Measurements from ENCODE around the gene LRRK1.

The LRRK1 gene

DNA sequence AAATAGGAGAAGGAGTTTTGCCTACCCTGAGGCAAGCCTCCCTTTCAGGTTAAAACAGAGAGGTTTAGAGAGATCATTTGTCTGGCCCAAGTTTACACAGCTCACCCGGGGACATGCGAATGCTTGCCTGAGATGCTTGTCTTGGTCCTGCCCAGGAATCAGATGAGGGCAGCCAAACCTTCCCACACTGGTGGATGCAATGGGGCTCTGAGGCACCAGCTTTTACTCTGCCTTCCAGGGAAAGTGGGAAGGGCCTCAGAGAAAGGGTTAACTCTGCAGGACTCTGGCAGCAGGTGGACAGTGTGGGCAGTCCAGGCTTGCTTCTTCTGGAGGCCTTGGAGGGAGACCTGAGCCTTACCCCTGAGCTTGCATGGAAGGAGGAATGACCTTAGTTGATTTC, 90.0 kb downstream of the LRRK1 start:
- no peak for DNase-seq

DNA sequence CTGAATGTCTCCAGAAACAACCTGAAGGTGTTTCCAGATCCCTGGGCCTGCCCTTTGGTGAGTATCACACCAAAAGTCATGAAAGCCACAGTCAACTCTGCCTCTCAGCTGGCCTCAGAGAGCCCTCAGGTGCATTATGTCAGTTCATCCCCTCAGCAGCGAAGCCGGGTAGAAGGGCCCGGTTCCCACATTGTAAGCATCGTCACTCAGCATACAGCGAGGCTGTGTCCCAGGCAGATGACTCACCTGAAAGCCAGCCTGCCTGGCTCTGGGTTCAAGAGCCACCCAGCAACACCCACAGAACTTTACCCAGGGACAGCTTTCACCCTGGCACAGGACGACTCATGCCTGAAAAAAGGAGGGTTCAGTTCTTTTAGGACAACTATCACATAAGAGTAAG, 91.6 kb downstream of the LRRK1 start:
- DNase-seq = no peak

DNA sequence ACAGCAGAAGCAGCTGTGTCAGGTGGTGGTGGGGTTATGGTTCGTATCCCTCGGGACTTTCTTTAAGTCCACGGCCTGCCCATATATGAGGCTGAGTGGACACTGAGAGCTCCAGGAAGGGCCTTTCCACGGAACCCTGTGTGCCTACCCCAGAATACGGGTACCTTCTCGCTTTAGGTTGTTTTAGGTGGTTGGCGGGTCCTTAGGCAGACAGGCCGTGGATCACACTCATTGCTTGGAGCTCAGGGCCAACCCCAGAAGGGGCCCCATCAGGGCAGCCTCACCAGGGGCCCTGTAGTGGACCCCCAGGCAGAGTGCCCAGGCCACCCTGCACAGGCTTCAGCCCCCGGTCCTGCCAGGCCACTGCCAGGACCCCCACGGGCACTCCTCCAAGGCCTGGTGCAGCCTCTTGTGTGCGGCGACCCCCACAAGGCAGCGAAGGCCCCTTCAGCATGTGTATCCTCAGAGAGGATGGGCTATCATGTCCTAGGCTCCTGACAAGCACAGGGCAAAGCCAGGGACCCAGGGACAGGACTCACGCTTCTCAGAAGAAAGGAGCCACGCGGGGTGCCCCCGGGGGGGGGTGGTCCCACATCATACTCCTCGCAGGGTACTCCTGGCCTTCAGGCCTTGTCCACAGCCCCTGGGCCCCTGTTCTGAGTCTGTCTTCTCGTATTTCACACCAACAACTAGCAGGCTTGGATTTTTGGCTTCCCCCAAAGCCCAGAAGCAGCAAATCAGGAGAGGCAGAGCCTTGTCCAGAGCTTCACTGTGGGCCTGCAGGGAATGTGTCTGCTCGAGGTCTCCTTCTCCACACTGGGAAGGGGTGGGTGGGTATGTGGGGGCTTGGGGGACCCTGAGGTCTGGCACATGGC, 93.4 kb downstream of the LRRK1 start:
- no peak for DNase-seq

DNA sequence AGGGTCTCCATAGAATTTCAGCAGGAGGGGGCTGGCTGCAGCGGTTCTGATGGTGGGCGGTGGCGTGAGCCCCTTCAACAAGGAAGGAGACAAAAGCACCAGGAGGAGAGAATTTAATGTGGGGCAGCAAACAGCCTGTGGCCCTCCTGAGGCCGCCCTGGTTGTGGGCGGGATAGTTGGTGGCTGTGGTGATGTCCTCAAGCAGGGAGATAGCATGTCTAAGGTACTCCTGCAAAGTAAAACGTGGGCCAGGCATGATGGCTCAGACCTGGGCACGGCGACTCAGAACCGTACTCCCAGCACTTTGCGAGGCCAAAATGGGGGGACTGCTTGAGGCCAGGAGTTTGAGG, 94.0 kb downstream of the LRRK1 start:
- no peak for DNase-seq

DNA sequence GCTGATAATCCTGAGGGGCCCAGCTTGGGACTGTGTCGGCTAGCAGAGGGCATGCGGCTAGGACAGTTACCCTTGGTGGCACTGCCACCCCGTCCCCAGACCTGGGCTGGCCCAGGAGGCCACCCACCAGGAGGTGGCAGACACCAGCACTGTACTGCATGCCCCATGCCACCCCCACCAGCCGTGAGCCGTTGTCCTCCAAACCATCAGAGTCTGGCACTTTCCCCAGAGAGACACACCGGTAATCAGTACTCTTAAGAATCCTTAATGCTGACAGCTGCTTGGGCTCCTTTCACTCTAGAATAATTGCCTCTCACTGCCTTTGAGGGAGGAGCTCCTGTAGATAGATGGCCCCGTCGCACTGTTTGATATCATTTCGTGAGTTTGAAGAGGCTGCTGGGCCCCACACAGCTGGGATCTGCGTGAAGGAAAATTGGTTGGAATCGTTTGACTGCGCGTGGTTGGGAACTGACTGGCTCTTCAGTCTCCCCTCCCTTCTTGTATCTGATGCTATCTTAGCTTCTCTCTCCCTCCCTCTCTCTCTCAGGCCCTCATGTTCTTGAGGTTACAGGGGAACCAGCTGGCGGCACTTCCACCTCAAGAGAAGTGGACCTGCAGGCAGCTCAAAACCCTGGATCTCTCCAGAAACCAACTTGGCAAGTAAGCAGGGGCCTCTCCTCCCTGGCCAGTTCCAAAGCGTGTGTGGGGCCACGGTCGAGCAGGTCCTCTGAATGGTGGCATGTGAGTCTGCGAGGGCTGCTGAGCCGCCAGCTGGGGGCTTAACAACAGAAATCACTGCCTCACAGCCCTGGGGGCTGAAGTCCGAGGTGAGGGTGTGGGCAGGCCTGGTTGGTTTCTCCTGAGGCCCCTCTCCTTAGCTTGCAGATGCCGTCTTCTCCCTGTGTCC, 94.9 kb downstream of the LRRK1 start:
- DNase-seq = no peak

DNA sequence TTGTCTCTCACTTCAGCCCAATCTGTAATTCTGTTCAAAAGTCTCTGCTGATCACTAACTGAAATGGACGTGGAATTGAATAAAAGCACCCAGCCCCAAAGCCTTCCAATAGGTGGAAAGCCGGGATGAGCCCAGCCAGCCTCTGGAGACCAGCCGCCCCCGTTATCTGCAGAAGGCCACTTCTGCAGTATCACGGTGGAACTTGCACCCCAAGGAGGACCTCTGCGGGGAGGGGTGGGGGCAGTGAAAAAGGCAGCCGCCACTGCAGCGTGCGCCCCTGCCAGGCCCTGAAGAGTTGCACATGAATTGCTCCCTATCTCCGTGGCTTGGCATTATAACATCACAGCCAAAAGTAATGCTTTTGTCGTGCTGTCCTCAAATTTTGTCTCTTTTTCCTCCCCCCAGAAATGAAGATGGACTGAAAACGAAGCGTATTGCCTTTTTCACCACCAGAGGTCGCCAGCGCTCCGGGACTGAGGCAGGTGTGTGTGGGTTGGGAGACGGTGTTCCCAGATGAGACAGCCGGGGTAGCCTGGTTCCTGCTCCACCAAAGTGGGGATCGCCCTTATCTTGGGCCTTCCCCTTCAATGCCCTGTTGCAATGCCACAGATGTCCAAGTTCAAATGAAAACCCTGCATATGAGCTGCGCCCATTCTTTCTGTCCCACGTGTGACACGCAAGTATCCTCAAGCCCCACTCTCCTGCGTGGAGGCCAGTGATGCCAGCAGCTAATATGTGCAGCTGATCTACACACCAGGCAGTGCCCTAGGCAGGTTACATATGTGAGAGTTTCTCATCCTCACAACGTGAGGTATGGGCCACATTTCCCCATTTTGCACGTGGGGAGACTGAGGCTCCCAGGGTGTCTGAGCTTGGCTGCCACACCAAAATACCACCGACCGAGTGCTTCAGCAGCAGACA, 96.0 kb downstream of the LRRK1 start:
- peak; percentile 48 for DNase-seq

DNA sequence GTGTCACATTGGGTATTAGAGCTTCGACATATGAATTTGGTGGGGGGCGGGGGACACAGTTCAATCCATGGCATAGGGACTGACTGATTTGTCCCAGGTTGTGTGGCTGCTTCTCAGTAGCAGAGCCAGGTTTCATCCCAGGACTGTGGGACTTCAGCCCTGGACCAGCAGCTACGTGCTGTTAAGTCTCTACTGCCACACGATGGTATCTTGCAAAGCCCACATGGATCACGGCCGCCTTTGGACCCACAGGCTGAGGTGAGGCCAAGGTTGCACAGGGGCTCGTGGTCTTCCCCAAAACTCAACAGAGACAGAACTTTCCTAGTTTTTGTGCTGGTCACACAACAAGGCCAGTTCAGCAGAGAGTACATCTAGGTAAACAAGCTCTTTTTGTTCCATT, 97.4 kb downstream of the LRRK1 start:
- DNase-seq = no peak

DNA sequence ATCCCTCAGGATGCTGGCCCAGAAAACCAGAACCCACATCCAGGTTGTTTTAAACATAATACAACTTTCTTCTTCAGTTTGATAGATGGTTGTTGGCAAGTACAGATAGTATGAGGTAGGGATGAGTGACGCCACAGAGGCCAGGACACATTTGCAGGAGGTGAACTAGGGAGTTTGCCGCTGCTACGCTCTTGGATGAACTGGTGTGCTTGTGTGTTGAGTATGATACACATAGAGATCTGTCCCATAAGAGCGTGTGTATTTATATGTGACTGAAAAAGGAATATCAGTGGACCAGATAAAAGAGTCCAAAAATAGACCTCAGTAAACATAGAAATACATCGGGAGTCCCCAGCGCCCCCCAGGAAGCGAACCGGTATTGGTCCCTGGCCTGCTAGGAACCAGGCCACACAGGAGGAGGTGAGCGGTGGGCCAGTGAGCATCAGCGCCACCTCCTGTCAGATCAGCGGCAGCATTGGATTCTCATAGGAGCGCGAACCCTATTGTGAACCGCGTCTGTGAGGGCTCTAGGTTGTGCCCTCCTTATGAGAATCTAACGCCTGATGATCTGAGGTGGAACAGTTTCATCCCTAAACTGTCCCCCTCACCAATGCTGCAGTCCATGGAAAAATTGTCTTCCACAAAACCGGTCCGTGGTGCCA, 98.1 kb downstream of the LRRK1 start:
- no peak for DNase-seq

DNA sequence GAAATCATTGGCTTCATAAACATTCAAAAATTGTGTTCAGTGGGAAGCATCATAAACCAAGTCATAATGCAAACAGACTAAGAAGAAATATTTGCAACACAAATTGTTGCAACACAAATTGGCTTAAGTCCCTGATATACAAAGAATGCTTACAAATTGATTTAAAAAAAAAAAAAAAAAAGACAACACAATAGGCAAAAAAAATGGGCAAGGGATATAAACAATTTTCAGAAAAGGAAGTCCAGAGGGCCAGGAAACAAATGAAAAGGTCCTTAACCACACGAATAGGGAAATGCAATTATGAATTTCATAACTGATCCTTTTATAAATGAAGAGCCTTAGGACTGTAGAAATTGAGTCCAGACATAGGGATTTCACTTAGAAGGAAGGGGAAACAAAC, 98.9 kb downstream of the LRRK1 start:
- DNase-seq = no peak

DNA sequence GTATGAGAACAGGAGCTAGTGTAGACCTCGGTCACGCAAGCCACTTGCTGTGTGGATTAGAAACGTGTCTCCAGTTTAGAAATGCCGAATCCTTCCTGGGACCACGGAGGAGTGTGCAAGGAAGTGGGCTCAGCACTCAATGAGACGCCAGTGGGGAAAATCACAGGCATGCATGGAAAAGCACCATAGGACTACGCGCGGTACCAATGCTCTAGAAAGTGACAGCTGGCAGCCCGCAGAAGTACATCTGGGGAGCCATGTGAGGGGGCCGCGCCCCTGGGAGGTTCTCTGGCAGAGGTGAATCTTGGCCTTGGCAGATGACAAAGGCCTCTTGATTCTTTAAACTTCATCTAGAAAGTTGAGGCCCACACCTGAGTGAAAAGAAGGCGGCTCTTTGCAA, 99.3 kb downstream of the LRRK1 start:
- DNase-seq = no peak

DNA sequence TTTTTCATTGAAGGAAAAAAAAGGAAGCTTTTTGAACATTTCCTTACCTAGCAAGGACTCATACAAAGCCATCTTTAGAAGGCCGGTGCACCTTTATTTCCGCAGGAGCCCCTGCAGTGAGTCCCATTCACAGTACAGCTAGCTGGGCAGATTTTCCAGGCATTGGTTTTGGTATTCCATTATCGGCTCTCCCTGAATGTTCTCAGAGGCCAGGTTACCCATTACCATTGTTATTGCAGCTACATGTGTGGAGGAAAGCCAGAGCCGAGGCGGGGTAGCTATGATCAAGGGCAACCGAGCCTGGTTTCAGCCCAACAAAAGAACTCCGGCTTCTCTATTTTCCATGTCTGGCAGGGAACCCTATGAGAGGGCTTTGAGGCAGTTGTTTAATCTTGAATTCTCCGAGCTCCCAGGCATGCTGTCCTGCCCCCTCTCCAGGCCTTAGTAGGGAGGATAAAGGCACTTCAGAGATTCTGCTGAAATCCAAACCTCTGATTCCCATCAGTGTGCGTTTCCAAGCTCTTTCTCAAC, 100.3 kb downstream of the LRRK1 start:
- no peak for DNase-seq

DNA sequence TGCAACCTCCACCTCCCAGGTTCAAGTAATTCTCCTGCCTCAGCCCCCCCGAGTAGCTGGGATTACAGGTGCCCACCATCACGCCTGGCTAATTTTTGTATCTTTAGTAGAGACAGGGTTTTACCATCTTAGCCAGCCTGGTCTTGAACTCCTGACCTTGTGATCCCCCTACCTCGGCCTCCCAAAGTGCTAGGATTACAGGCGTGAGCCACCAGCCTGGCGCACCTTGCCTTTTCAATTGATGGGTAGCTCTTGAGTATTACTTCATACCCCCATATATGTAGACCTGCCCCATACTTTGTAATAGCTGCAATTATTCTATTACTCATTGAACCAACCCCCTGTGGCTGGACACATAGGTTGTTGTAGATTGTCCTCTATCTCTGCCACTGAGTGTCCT, 101.3 kb downstream of the LRRK1 start:
- no peak for DNase-seq

DNA sequence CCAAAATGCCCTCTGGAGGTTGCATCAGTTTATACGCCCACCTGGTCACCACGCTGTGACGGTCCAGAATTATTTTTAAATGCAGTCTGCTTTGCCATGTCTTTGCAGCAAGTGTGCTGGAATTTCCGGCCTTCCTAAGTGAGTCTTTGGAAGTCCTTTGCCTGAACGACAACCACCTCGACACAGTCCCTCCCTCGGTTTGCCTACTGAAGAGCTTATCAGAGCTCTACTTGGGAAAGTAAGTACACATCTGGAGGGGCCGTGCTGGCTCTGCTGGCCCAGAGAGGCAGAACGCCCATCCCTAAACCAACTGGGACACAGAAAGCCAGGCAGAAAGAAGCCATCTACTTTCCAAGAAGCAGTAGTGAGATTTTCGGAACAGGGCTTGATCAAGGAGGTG, 101.8 kb downstream of the LRRK1 start:
- no peak for DNase-seq

DNA sequence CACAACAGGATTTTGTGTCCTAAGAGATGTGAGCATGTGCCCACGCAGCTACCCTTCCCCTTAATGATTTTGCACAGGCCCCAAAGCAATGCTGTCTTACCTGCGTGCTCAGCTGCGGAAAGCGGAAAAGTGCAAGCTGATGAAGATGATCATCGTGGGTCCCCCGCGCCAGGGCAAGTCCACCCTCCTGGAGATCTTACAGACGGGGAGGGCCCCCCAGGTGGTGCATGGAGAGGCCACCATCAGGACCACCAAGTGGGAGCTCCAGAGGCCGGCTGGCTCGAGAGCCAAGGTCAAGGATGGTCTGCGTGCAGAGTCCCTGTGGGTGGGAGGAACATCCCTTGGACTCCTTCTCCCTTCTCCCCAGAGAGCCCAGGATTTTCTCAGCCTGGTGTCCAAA, 103.1 kb downstream of the LRRK1 start:
- DNase-seq = no peak

DNA sequence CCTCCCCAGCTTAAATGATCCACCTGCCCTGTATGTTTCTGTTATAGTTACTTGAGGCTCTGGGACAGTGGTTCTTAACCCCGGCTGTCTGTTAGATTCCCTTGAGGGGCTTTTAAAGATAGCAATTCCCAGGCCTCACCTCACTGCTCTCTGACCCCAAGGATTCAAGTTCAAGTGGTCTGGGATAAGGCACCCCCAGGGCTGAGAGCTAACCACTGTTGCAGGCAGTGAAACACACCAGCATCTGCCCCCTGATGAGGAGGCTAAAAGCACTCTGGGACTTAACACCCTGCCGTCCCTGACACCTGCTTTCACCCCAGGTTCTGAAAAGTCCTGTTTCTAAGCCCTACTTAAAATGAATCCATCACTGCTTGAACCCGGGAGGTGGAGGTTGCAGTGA, 103.7 kb downstream of the LRRK1 start:
- no peak for DNase-seq

DNA sequence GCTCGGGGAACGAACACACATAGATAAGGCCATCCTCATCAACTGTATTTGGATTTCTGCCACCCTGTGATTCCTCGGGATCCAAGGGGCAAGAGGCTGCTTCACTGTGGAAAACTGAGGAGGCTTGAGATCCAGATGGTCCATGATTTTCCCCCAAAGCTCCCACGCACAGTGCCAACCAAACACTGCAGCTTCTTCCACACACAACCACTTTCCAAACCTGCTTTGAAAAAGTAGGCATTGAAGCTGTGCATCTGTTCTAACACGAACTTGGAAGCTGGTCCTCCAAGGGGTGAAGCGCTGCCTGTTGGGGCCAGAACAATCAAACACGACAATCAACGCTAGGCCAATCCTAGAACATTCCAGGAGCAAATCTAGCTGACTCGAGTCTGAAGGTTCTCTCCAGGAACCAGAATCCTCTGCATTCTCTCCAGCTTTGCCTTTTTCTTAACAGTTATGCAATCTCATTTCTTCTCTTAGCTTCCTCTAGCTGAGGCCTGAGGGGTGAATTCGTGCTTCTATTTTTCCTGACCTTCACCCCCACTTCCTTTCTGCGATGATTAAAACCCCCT, 104.4 kb downstream of the LRRK1 start:
- no peak for DNase-seq

DNA sequence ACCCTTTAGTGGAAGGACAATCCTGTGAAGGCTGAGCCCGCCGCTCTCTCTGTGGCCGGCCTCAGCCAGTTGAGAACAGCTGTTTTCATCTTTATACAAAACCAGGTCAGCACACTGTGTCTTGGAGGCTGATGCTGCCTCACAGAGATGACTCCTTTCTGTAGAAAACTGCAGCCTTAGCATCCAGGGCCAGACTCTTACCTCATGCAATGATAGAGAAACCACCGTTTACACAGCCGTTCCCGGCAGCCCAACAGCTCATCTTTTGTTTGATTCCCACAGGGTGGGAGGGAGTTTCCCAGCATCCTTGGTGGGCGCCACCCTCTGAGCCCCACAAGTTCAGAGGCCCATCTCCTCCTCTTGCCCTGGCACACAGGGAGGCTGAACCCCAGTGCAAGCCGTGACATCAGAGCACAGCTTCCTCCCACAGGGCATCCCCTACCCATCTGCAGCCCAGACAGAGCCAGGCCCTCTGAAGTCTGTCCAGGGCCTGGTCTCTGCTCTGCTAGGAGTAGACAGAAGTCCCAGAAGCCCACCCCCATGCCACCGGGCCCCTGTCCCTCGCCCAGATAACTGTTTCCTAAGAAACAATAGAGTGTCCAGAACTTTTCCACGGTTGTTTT, 105.0 kb downstream of the LRRK1 start:
- no peak for DNase-seq

DNA sequence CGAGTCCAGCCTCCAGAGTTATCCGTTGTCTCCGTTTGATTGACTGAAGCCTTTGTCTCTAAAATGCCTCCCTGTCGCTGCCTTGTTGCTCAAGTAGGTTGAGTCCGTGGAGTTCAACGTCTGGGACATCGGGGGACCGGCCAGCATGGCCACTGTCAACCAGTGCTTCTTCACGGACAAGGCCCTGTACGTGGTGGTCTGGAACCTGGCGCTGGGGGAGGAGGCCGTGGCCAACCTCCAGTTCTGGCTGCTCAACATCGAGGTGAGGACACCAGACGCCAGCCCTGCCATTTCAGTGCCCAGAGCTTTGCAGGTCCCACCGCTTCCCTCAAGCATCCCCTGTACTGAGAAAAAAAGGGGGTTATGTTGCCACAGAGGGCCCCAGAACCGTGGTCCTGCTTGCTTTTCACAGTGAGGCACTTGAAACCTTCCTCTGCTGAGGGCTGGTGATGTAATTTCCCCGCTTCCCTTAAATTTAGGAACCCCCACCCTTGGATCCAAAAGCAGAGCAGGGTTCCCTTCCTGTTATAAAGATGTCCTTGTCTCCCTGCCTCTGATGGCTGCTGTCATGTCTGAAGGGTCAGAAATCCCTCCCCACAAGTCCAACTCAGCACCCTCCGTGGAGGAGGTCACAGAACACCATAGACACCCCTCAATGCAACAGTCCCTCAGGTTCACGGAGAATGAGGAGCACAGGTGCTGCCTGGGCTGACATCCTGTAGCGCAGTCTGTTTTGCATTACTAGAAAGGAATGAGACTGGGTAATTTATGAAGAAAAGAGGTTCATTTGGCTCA, 105.7 kb downstream of the LRRK1 start:
- no peak for DNase-seq

DNA sequence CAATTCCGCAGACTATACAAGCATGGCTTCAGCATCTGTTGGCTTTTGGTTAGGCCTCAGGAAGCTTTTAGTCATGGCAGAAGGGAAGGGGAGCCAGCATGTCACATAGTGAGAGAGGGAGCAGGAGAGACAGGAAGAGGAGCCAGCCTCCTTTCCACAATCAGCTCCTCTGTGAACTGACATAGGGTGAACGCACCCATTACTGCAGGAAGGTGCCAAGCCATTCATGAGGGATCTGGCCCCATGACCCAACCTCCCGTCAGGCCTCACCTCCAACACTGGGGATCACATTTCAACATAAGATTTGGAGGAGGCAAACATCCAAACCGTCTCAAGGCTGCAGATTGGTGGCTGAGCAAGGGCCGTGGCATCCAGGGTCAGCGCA, 106.3 kb downstream of the LRRK1 start:
- DNase-seq = no peak

DNA sequence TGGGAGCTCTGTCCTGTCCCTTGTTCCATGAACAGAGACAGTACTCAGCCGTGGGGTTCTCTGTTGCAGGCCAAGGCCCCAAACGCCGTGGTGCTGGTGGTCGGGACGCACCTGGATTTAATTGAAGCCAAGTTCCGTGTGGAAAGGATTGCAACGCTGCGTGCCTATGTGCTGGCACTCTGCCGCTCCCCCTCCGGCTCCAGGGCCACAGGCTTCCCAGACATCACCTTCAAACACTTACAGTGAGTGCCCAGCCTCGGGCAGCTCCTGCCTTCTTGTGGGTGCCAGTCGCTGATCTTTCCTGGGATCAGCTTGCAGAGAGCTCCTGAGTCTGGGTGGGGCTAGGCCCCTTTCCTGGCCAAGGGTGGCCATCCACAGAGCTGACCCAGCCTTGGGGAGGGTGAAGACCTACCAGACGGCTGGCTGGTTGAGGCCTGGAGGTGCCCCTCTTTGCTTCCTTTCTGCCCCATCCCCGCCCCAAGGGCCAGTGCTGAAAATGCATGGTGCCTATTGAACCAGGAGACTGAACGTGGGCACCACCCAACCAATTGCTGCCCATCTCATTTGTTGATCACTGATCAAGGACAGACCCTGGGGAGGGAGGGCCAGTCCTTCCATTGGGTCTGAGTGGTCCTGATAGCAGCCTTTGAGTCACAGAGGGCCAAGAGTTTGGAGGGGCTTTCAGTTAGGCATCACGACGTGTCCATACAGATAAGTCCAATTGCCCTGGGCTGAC, 106.9 kb downstream of the LRRK1 start:
- no peak for DNase-seq
